K562 (cell line): ENCODE results near the gene CCDC28B. TPM values are rescaled to one million over a fixed set of nuclear protein-coding genes. Genes with fewer than 3 reads are reported as not detected.

Experiments used
- ATAC-seq: fragments of 200-7000 bp; cut with Tn5 transposase; 3 replicates; pipeline ENCODE4 v1.9.1; 2020; ENCODE audit warnings: moderate library complexity
- BruUV-seq: library from RNA; stranded (reverse); fragments of 400-500 nt; replicated peaks from 2 replicates; lab custom pipeline; 2021; lab: Mats Ljungman, UMichigan
- CTCF ChIA-PET: fragments of 300-600 bp; formaldehyde crosslinking; extraction: SDS; loops from one replicate; lab custom pipeline; 2021; ENCODE audit warnings: low intra/inter-chr PET ratio; lab: Yijun Ruan, JAX
- POLR2A ChIA-PET: fragments of 300-600, 350-650 bp; sonication (Branson Sonifier 250); formaldehyde crosslinking; extraction: SDS; loops from one replicate; lab custom pipeline; 2021; ENCODE audit warnings: antibody characterized with exemption, inconsistent platforms; lab: Yijun Ruan, JAX
- DNase-seq, 4 experiments: peaks; one replicate each; pipeline versions ENCODE4 v3.0.0 to v3.0.0-alpha.2; 2011 to 2018; ENCODE audit warnings: low spot score in 3 of 4, mixed read lengths in 3 of 4; ENCODE audit errors: extremely low read depth in 1 of 4
- FAIRE-seq: peaks from 2 replicates; lab custom pipeline; 2011; peaks lifted over from hg19 to GRCh38; lab: Jason Lieb, UNC
- H2AFZ ChIP-seq: 2 replicates; pipeline ENCODE4 v1.6.0; 2011; ENCODE audit warnings: low read depth, low read length, control low read depth, inconsistent platforms
- H3K27ac ChIP-seq: fragments of 200-600 bp; 3 replicates; pipeline ENCODE4 v1.8.0; 2011; ENCODE audit warnings: low read depth, mild to moderate bottlenecking, control low read depth, inconsistent platforms, low read length, moderate library complexity, mixed read lengths; ENCODE audit errors: extremely low read depth
- H3K27me3 ChIP-seq, 2 experiments: fragments of 300-600 bp in 1 of 2; 2 replicates in 1 of 2; 3 replicates in 1 of 2; pipeline versions ENCODE4 v1.6.0 to v1.8.0; 2011; ENCODE audit warnings: inconsistent platforms in 2 of 2, low read length in 2 of 2, mild to moderate bottlenecking in 1 of 2, mixed read lengths in 1 of 2, moderate library complexity in 1 of 2; ENCODE audit not compliant: control insufficient read depth in 2 of 2, insufficient read depth in 2 of 2
- H3K36me3 ChIP-seq: fragments of 300-600 bp; 3 replicates; pipeline ENCODE4 v1.8.0; 2011; ENCODE audit warnings: mild to moderate bottlenecking, low read length, inconsistent platforms; ENCODE audit not compliant: control insufficient read depth, insufficient read depth
- H3K4me1 ChIP-seq, 2 experiments: fragments of 200-600 bp in 1 of 2; replicated peaks in 1 of 2; 2 replicates in 1 of 2; 3 replicates in 1 of 2; pipeline versions ENCODE4 v1.5.1 to v1.8.0; 2011; ENCODE audit warnings: inconsistent platforms in 2 of 2, low read length in 2 of 2, mild to moderate bottlenecking in 1 of 2, mixed read lengths in 1 of 2, moderate library complexity in 1 of 2; ENCODE audit not compliant: control insufficient read depth in 2 of 2, insufficient read depth in 2 of 2
- H3K4me2 ChIP-seq: 2 replicates; pipeline ENCODE4 v1.6.1; 2011; ENCODE audit warnings: low read length, control low read depth, inconsistent platforms, mixed read lengths; ENCODE audit not compliant: insufficient read depth
- H3K4me3 ChIP-seq: fragments of 200-600 bp; sonication (generic), shearing (Covaris generic); 2 replicates; pipeline ENCODE4 v1.5.1; 2016; ENCODE audit warnings: control low read depth, inconsistent platforms
- H3K79me2 ChIP-seq: fragments of 200-600 bp; 3 replicates; pipeline ENCODE4 v1.8.0; 2011; ENCODE audit warnings: low read length, inconsistent platforms; ENCODE audit not compliant: control insufficient read depth, insufficient read depth
- H3K9ac ChIP-seq, 2 experiments: 2 replicates each; pipeline versions ENCODE4 v1.6.0 to v1.6.1; 2011; ENCODE audit warnings: low read depth in 2 of 2, low read length in 2 of 2, control low read depth in 1 of 2, inconsistent platforms in 1 of 2, mild to moderate bottlenecking in 1 of 2, mixed read lengths in 1 of 2; ENCODE audit not compliant: insufficient read depth in 1 of 2
- H3K9me1 ChIP-seq: one replicate; pipeline ENCODE4 v1.6.0; 2011; ENCODE audit warnings: inconsistent platforms, mild to moderate bottlenecking, low read length, moderate library complexity; ENCODE audit not compliant: control insufficient read depth, insufficient read depth
- H3K9me3 ChIP-seq: replicated peaks from 2 replicates; pipeline ENCODE4 v1.5.1; 2011; ENCODE audit warnings: low read depth, low read length, inconsistent platforms; ENCODE audit not compliant: control insufficient read depth, insufficient read depth
- H4K20me1 ChIP-seq: replicated peaks from 2 replicates; pipeline ENCODE4 v1.6.1; 2011; ENCODE audit warnings: low read length, inconsistent platforms, mixed read lengths; ENCODE audit not compliant: control insufficient read depth, insufficient read depth
- KDM4B ChIP-seq, 2 experiments: fragments of 450-650 bp in 1 of 2; sonication (generic) in 1 of 2; IDR thresholded peaks; 2 replicates each; pipeline ENCODE4 v1.6.1; 2016 to 2017; ENCODE audit warnings: borderline replicate concordance in 2 of 2, antibody characterized with exemption in 1 of 2, low read depth in 1 of 2, mild to moderate bottlenecking in 1 of 2
- MTF1 ChIP-seq: fragments of 250-450 bp; sonication (Bioruptor Pico); IDR thresholded peaks from 2 replicates; pipeline ENCODE4 v1.9.0; 2021; ENCODE audit warnings: moderate library complexity, mild to moderate bottlenecking, inconsistent platforms, borderline replicate concordance
- PHB ChIP-seq: fragments of 250-450 bp; sonication (Bioruptor Pico); IDR thresholded peaks from 2 replicates; pipeline ENCODE4 v1.5.0; 2021
- PPARD ChIP-seq: fragments of 250-450 bp; sonication (Bioruptor Pico); IDR thresholded peaks from 2 replicates; pipeline ENCODE4 v1.8.0; 2022; ENCODE audit warnings: inconsistent platforms, mild to moderate bottlenecking, moderate library complexity
- RHOXF2B ChIP-seq: fragments of 250-450 bp; sonication (Bioruptor Pico); conservative IDR thresholded peaks from 2 replicates; pipeline ENCODE4 v1.5.1; 2021
- SMARCB1 ChIP-seq: IDR thresholded peaks from 2 replicates; pipeline ENCODE4 v1.6.1; 2011; ENCODE audit warnings: improper control_type of control experiment, low read depth; ENCODE audit not compliant: insufficient read length
- ZBTB7A ChIP-seq: IDR thresholded peaks from 2 replicates; pipeline ENCODE4 v1.6.1; 2011; ENCODE audit warnings: low read depth, mild to moderate bottlenecking, low read length, moderate library complexity, borderline replicate concordance; ENCODE audit not compliant: control insufficient read depth
- ZC3H4 ChIP-seq: sonication (generic); formaldehyde crosslinking; IDR thresholded peaks from 2 replicates; pipeline ENCODE4 v1.9.0; 2021; ENCODE audit warnings: missing genetic modification reagents, borderline replicate concordance
- ZEB2 ChIP-seq: fragments of 450-650 bp; IDR thresholded peaks from 2 replicates; pipeline ENCODE4 v1.6.1; 2016
- ZNF354B ChIP-seq: fragments of 250-450 bp; sonication (Bioruptor Pico); IDR thresholded peaks from 2 replicates; pipeline ENCODE4 v1.4.0; 2020
- ZNF644 ChIP-seq: fragments of 200-800 bp; sonication (Bioruptor generic); IDR thresholded peaks from 2 replicates; pipeline ENCODE4 v1.6.1; 2016; ENCODE audit warnings: low read depth, missing genetic modification characterization, missing compliant biosample characterization
- WGBS: fragments of 100-300 bp; shearing (Covaris generic); methylation state at CpG from one replicate; pipeline ENCODE4 v1.1.6; 2016; ENCODE audit warnings: low coverage, mixed read lengths; ENCODE audit not compliant: insufficient coverage; ENCODE audit errors: missing lambda C conversion rate; 5-methylcytosine and 5-hydroxymethylcytosine counted together
- in situ Hi-C: fragments of 300-500 bp; cut with MboI; formaldehyde crosslinking; loops from 4 replicates; pipeline ENCODE4 v1.15.0; 2018; ENCODE audit warnings: inconsistent platforms, mixed read lengths
- intact Hi-C: fragments of 100-400 bp; cut with micrococcal nuclease; formaldehyde crosslinking; loops from 2 replicates; pipeline ENCODE4 v1.14.2; 2022
- polyA plus RNA-seq, 8 experiments: library from polyadenylated mRNA; depleted of rRNA in 4 of 8; stranded (reverse) in 5 of 8; unstranded in 3 of 8; fragments of >200 nt; fragmentation: Nextera tagmentation in 2 of 8; fragmentation: Illumina TruSeq in 1 of 8; extraction: Ambion mirVana in 2 of 8; extraction: Trizol in 1 of 8; gene quantifications; 2 replicates each; pipeline versions ENCODE4 v1.2.1 to v1.2.3, GENCODE V29; 2011 to 2014; ENCODE audit warnings: inconsistent platforms in 1 of 8, missing spikeins in 1 of 8
- total RNA-seq, 7 experiments: library from RNA; depleted of rRNA in 6 of 7; stranded (reverse); fragments of >200 nt in 6 of 7; fragmentation: Illumina TruSeq in 2 of 7; extraction: Trizol in 2 of 7; gene quantifications; 2 replicates each; pipeline versions ENCODE4 v1.2.1 to v1.2.3, GENCODE V29; 2011 to 2021; ENCODE audit warnings: low replicate concordance in 1 of 7
- TF ChIP-seq, protein P1 (sequence below): fragments of 250-450 bp; sonication (Bioruptor Pico); IDR thresholded peaks from 2 replicates; pipeline ENCODE4 v1.4.0; 2020; ENCODE audit warnings: mild to moderate bottlenecking
- TF ChIP-seq, protein P2 (sequence below): sonication (generic); formaldehyde crosslinking; IDR thresholded peaks from 2 replicates; pipeline ENCODE4 v1.8.1; 2023; ENCODE audit warnings: mild to moderate bottlenecking, missing genetic modification reagents
- TF ChIP-seq, protein P3 (sequence below): fragments of 450-650 bp; formaldehyde crosslinking; IDR thresholded peaks from 2 replicates; pipeline ENCODE4 v1.4.0; 2022; ENCODE audit warnings: missing genetic modification characterization
- TF ChIP-seq, protein P4 (sequence below): fragments of 450-650 bp; IDR thresholded peaks from 2 replicates; pipeline ENCODE4 v1.6.1; 2018; ENCODE audit warnings: mild to moderate bottlenecking, low read depth; ENCODE audit not compliant: partially characterized antibody

Gene CCDC28B
- total and polyA plus RNA-seq, 9 of the 15 experiments (the other 6 are each of a cell fraction or from before 2014, with no cell fraction given): 5.7 to 54.5 (median 31.7) TPM

DNA sequence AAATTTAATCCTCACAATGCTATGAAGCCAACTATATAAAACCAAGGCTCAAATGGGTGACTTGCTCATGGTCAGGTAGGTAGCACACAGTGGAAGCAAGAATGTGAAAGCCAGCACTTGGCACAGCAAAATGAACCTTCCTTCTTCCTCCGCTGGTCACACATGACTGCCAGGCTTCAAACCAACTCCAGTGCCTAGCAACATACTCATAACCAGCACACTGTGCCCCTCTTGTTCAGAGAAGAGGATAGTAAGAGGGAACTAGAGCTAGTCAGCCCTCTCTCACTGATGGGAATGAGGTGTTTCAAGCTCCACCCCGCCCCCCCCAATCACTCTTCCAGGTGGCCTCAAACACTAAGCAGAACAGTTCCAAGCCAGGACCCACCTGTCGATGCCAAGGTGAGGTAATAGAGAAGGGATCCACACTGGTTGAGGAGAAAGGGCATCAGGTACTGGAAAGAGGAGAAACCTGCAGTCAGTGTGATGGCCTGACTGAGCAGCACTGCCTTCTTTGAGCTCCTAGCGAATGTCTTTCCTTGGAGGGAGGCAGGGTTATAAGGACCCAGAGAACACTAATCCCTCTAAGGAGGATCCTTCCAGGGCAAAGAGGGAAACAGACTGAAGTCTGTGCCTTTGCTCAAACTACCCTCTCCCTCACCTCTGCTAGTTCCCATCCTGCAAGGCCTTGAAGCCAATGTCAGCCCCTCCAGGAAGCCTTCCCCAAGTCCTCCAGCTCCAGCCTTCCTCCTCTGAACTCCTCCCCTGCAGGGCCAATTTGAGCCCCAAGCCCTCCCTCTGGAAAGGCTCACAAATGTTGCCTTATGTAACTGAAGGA is 20.6 kb downstream of the CCDC28B start:
- Histone ChIP-seq H3K36me3 (peaks cover 52% of the 10 kb centered on the region), H3K4me3 (peak overlapping the region; percentile 80), H4K20me1 (no peaks in the 10 kb centered on the region), H3K9me3 (no peaks in the 10 kb centered on the region), H3K27me3 (no peaks in the 10 kb centered on the region), H3K4me1 (peaks cover 22% of the 10 kb centered on the region in 2 experiments; a peak in 4 of 5 replicates), H3K79me2 (peaks cover 47% of the 10 kb centered on the region), H3K9ac (peak overlapping the region; percentile 94 to 96), H3K27ac (peak overlapping the region; percentile 90), H2AFZ (peak overlapping the region; percentile 90), H3K4me2 (peak overlapping the region; percentile 98), H3K9me1 (no peaks in the 10 kb centered on the region)
- POLR2A ChIA-PET: interaction anchor here (0.6 to 1.9 kb wide), 9 partner anchors 9 to 151 kb away, joined by 3 to 14 read pairs (median 3); partner anchors contain the start of genes CCDC28B, DCDC2B and MARCKSL1
- 61% methylated on average over 4 of the region's 4 CpGs for WGBS
- in situ Hi-C loops: no loop called here
- CTCF ChIA-PET: interaction anchor here (0.7 kb wide), 1 partner anchor 89 kb away, joined by 3 read pairs; no protein-coding TSS in a partner anchor
- intact Hi-C loops: no loop called here
- DNase-seq: no peak
- BruUV-seq: no TSS peak
- ATAC-seq: peak; percentile 29
- FAIRE-seq: no peak
- TF ChIP-seq RHOXF2B (CRISPR knock-in tag) (no peak), ZBTB7A (no peak), ZC3H4 (CRISPR knock-in tag) (peak; percentile 69; the same call in 1 of the 2 replicates), KDM4B (IDR thresholded peaks at IDR 0.05; ENCODE audit: borderline replicate concordance in 2 of 2, low read depth in 1 of 2) (no peak), SMARCB1 (no peak), ZNF354B (CRISPR knock-in tag) (no peak), ZNF644 (tag) (no peak), PHB (CRISPR knock-in tag) (no peak), PPARD (CRISPR knock-in tag) (no peak), ZEB2 (no peak), MTF1 (no peak)
- TF ChIP-seq, protein P1, sequence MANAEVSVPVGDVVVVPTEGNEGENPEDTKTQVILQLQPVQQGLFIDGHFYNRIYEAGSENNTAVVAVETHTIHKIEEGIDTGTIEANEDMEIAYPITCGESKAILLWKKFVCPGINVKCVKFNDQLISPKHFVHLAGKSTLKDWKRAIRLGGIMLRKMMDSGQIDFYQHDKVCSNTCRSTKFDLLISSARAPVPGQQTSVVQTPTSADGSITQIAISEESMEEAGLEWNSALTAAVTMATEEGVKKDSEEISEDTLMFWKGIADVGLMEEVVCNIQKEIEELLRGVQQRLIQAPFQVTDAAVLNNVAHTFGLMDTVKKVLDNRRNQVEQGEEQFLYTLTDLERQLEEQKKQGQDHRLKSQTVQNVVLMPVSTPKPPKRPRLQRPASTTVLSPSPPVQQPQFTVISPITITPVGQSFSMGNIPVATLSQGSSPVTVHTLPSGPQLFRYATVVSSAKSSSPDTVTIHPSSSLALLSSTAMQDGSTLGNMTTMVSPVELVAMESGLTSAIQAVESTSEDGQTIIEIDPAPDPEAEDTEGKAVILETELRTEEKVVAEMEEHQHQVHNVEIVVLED (CRISPR knock-in tag): no peak
- TF ChIP-seq, protein P2, sequence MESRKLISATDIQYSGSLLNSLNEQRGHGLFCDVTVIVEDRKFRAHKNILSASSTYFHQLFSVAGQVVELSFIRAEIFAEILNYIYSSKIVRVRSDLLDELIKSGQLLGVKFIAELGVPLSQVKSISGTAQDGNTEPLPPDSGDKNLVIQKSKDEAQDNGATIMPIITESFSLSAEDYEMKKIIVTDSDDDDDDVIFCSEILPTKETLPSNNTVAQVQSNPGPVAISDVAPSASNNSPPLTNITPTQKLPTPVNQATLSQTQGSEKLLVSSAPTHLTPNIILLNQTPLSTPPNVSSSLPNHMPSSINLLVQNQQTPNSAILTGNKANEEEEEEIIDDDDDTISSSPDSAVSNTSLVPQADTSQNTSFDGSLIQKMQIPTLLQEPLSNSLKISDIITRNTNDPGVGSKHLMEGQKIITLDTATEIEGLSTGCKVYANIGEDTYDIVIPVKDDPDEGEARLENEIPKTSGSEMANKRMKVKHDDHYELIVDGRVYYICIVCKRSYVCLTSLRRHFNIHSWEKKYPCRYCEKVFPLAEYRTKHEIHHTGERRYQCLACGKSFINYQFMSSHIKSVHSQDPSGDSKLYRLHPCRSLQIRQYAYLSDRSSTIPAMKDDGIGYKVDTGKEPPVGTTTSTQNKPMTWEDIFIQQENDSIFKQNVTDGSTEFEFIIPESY (CRISPR knock-in tag): no peak
- TF ChIP-seq, protein P3, sequence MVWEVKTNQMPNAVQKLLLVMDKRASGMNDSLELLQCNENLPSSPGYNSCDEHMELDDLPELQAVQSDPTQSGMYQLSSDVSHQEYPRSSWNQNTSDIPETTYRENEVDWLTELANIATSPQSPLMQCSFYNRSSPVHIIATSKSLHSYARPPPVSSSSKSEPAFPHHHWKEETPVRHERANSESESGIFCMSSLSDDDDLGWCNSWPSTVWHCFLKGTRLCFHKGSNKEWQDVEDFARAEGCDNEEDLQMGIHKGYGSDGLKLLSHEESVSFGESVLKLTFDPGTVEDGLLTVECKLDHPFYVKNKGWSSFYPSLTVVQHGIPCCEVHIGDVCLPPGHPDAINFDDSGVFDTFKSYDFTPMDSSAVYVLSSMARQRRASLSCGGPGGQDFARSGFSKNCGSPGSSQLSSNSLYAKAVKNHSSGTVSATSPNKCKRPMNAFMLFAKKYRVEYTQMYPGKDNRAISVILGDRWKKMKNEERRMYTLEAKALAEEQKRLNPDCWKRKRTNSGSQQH (CRISPR knock-in tag): no peak
- TF ChIP-seq, protein P4, sequence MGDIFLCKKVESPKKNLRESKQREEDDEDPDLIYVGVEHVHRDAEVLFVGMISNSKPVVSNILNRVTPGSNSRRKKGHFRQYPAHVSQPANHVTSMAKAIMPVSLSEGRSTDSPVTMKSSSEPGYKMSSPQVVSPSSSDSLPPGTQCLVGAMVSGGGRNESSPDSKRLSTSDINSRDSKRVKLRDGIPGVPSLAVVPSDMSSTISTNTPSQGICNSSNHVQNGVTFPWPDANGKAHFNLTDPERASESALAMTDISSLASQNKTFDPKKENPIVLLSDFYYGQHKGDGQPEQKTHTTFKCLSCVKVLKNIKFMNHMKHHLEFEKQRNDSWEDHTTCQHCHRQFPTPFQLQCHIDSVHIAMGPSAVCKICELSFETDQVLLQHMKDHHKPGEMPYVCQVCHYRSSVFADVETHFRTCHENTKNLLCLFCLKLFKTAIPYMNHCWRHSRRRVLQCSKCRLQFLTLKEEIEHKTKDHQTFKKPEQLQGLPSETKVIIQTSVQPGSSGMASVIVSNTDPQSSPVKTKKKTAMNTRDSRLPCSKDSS: no peak
